Skeletal muscle satellite cell (primary cell): ENCODE measurements around the gene TMEM244. TPM values are rescaled to one million over a fixed set of nuclear protein-coding genes. Genes with fewer than 3 reads are reported as not detected.

Experiments used
- small RNA-seq: library from RNA; depleted of rRNA; stranded (forward); fragments of <200 nt; gene quantifications from one replicate; pipeline ENCODE3, GENCODE V24; 2012

The TMEM244 gene

Small RNA genes within 50 kb of the gene (small RNA-seq; reads per million reads assigned to genes)
- gene AL451046.2 = not detected
